Stimulated activated CD4-positive, alpha-beta T cell treated with anti-CD3 and anti-CD28 coated beads, Interleukin-12 subunit alpha, Interleukin-12 subunit beta, amount 100 ng/mL, for 4 hours (primary cell): Measurements from ENCODE around the gene NBPF15.
"Not testable (repeated sequence)": the region's sequence is repeated elsewhere in the genome, so short reads cannot be mapped to it uniquely, and the experiment has no call there.

ENCODE experiments used
- DNase-seq: peaks from one replicate; pipeline ENCODE4 v3.0.0-alpha.2; 2020

NBPF15 gene

GRCh38 chr1:144461136-144461759, at the start of gene NBPF15:
TSS of gene NBPF15 (minus strand) at chr1:144461669. CDS start at chr1:144440003, 21,666 bp downstream.
- peak; percentile 71 for DNase-seq

- not testable (repeated sequence) for DNase-seq
These were observed 35.0 kb upstream of the NBPF15 start for GRCh38 chr1:144496429-144496828.

- DNase-seq = not testable (repeated sequence)
These were observed 32.7 kb upstream of the NBPF15 start for GRCh38 chr1:144494130-144494529.

GRCh38 chr1:144490394-144490793, 28.9 kb upstream of the NBPF15 start:
- peak; percentile 4 for DNase-seq

GRCh38 chr1:144487002-144487401, 25.5 kb upstream of the NBPF15 start:
- not testable (repeated sequence) for DNase-seq

- not testable (repeated sequence) for DNase-seq
These were observed 23.9 kb upstream of the NBPF15 start for GRCh38 chr1:144485048-144485993.

GRCh38 chr1:144473897-144474296, 12.4 kb upstream of the NBPF15 start:
- DNase-seq = not testable (repeated sequence)

GRCh38 chr1:144471434-144471833, 10.0 kb upstream of the NBPF15 start:
- DNase-seq = not testable (repeated sequence)

GRCh38 chr1:144461778-144462177, 309 bp upstream of the NBPF15 start:
- not testable (repeated sequence) for DNase-seq

- DNase-seq = peak; percentile 3
These were observed 783 bp downstream of the NBPF15 start for GRCh38 chr1:144460686-144461085.

- DNase-seq = not testable (repeated sequence)
These were observed 19.1 kb downstream of the NBPF15 start for GRCh38 chr1:144442402-144442801.

GRCh38 chr1:144439737-144440136, 21.7 kb downstream of the NBPF15 start:
- DNase-seq = not testable (repeated sequence)

GRCh38 chr1:144418891-144419694, 42.4 kb downstream of the NBPF15 start:
- peak; percentile 69 for DNase-seq

- not testable (repeated sequence) for DNase-seq
These were observed 47.9 kb downstream of the NBPF15 start for GRCh38 chr1:144413404-144414118.

- peak; percentile 78 for DNase-seq
These were observed 48.7 kb downstream of the NBPF15 start for GRCh38 chr1:144412491-144413403.

- peak; percentile 66 for DNase-seq
These were observed 49.4 kb downstream of the NBPF15 start for GRCh38 chr1:144412068-144412471.

- DNase-seq = not testable (repeated sequence)
These were observed 58.7 kb downstream of the NBPF15 start for GRCh38 chr1:144402807-144403206.

GRCh38 chr1:144371651-144372050, 89.8 kb downstream of the NBPF15 start:
- not testable (repeated sequence) for DNase-seq
